Effector CD4-positive, alpha-beta T cell (primary cell): ENCODE measurements around the gene SCART1.
"Not testable (repeated sequence)": the region's sequence is repeated elsewhere in the genome, so short reads cannot be mapped to it uniquely, and the experiment has no call there.

Experiments
- DNase-seq: peaks from one replicate; pipeline ENCODE4 v3.0.0-alpha.2; 2020
- total RNA-seq: gene quantifications from one replicate; lab custom pipeline; 2026; lab: John Stamatoyannopoulos, UW

The SCART1 gene
- total RNA-seq: 11.3 reads per million, percentile 34 among the genes with 10 or more reads in this experiment

DNA sequence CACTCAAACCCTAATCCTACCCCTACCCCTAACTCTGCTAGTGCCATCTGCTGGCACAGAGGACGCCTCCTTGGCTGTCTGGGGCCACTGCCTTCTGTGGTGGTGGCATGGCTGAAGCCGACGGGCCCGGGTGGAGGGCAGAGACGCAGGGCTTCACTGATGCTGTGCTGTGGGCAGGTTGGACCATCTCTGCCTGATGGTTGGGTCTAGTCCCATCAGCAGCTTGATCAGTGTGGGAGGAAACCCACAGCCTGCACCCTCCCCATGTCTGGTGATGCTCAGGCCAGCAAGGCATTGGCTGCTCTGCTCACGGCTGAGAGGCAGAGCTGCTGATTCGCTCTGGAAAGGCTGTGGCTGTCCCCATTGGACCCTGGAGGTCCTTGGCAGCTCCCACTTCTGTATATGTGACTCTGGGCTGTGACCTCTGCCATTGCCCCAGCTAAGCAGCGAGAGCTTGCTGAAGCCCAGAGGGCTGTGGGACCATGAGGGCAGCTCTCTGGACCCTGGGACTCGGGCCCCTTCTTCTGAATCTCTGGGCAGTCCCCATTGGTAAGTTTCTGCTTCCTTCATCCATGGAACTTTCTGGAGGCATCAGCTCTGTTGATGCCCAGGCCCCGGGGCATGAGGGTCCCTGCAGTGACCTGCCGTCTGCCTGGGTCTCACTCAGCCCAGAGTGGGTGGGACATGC is at the start of gene SCART1:
SCART1 (plus strand) TSS at position 430 of the 688 bp plus-strand sequence; CDS start at position 483, 53 bp downstream.
- no peak for DNase-seq

DNA sequence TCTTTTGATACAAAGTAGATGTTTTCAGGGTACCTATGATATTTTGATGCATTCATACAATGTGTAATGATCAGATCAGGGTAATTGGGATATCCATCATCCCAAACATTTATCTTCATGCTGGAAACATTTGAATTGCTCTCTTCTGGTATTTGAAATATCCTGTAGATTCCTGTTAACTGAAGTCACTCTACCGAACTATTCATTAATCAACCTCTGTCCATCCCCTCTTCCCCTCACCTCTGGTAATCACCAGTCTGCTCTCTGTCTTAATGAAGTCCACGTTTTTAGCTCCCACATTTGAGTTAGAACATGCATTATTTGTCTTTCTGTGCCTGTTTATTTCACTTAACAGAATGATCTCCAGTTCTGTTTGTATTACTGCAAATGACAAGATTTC is 48.5 kb upstream of the SCART1 start:
- no peak for DNase-seq

DNA sequence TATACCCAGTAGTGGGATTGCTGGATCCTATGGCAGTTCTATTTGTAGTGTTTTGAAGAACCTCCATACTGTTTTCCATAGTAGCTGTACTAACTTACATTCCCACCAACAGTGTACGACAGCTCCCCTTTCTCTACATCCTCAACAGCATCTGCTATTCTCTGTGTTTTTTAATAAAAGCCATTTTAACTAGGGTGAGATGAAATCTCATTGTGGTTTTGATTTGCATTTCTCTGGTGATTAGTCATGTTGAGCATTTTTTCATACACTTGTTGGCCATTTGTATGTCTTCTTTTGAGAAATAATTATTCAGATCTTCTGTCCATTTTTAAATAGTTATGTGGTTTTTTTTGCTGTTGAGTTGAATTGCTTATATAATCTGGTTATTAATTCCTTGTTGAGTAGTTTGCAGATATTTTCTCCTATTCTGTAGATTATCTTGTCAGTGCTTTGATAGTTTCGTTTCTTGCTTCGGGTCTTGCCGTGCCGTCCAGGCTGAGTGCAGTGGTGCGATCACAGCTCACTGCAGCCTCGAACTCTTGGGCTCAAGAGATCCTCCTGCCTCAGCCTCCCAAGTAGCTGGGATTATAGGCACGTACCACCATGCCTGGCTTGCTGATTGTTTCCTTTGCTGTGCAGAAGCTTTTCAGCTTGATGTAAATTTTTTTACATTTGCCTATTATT is 47.8 kb upstream of the SCART1 start:
- no peak for DNase-seq

DNA sequence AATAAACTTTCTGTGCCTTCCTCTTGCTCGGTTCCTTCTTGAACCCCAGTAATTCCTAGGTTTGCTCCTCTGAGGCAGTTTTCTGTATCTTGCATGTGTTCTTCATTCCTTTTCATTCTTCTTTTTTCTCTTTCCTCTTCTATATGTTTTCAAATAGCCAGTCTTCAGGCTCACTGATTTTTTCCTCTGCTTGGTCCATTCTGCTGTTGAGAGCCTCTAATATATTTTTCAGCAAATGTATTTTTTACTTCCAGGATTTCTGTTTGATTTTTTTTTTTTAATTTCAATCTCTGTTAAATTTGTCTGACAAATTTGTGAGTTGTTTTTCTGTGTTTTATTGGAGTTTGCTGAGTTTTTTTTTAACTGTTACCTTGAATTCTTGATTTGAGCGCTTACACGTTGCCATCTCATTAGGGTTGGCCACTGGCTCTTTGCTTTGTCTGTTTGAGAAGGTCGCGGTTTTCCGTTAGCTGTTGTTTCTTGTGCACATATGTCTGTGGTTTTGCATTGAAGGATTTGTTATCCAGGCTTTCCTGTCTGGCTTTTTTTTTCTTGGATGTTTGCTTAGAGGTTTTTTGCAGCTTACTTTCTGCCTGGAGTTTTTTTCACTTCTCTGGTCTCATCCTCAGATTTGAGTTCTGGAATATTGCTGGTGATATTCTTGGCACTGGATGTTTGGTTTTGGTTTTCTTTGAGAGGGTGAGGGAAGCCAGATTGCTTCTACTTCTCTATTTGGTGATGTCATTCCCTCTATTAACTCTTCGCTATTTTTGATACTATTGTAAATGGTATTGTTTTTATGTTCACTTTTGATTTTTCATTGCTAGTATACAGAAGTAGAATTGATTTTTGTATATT is 42.0 kb upstream of the SCART1 start:
- DNase-seq: no peak

DNA sequence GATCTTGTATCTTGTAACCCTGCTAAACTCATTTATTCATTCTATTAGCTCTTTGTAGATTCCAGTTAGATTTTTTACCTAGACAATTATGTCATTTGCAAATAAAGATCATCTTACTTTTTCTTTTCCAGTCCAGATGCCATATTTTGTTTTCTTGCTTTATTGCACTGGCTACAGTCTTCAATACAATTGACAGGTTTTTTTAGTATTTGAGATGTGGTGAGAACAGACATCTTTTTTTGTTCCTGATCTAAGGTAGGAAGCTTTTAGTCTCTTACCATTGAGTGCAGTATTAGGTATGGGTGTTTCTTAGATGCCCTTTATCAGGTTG is 41.4 kb upstream of the SCART1 start:
- no peak for DNase-seq

DNA sequence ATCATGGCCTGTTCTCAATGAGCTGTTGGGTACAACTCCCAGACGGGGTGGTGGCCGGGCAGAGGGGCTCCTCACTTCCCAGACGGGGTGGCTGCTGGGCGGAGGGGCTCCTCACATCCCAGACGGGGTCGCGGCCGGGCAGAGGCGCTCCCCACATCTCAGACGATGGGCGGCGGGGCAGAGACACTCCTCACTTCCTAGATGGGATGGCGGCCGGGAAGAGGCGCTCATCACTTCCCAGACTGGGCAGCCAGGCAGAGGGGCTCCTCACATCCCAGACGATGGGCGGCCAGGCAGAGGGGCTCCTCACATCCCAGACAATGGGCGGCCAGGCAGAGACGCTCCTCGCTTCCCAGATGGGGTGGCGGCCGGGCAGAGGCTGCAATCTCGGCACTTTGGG is 39.3 kb upstream of the SCART1 start:
- DNase-seq: not testable (repeated sequence)

DNA sequence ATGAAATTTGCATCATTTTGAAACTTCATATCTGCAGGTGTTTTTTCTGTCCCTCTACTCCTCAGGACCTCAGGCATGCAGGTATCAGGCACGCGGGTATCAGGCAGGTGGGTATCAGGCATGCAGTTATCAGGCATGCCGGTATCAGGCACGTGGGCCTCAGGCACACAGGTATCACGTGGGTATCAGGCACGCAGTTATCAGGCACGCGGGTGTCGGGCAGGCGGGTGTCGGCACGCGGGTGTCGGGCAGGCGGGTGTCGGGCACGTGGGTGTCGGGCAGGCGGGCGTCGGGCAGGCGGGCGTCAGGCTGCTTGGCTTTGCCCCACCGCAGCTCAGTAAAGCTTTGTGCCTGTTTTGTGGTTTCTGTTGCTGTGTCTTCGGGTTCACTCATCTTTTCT is 38.0 kb upstream of the SCART1 start:
- DNase-seq: no peak

DNA sequence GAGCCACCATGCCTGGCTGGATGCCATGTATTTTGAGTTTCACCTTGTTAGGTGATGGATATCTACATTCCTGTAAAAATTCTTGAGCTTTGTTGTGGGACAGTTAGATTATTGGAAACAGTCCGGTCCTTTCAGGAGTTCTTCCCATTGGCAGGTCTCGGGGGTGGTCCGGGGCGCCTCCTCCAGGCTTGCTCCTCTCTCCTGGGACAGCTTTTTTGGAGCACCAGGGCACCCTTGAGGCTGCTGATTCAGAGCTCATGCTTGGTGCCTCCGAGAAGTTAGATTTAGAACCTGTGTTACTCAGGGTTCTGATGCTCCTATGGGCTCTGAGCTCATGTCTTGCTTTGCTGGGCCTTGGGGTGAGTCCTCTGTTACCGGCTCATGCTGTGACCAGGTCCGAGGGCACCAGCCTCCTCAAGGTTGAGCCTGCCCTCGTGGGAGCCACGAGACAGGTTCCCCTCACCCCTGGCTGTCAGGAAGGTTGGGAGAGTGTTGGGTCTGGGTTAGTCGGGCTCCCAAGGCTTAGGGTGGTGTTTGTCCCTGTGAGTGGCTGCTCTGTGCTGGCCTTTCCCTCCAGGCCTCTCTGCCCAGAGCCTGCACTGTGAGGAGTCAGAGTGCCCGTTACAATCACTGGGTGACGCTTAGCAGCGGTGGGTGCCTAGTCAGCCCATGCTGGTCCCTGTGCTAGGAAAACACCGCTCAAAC is 35.3 kb upstream of the SCART1 start:
- DNase-seq: no peak

DNA sequence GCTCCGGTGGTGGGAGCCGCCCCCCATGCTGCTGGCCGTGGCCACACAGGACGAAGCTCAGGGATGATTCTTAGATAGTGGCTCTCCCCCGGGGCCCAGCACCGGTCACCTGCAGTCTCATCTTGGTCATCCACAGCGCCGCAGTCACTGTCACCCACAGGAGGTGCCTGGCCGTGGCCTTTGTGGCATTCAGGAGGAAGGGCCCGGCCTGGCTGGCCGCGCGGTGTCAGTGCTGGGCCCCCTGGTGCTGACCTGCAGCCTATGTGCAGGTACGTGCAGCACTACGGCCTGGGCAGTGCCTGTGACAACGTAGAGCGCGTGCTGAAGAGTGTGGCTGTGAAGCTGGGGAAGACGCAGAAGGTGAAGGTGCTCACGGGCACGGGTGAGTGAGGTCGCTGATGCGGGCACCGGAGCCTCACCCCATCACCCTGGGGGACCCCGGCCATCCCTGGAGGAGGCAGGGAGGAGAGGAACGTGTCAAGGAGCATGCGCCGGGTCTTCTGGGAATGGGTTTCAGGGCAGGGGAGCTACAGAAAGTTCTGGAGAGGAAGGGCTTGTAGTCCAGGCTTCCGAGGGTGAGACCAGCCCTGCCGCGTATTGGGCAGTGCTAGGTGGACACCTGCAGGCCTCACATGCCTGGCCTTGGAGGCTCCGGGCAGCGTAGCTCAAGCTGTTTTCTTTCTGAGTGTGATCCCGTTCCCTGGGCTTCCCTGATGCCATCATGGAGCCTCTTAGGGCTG is 34.4 kb upstream of the SCART1 start:
- DNase-seq: no peak

DNA sequence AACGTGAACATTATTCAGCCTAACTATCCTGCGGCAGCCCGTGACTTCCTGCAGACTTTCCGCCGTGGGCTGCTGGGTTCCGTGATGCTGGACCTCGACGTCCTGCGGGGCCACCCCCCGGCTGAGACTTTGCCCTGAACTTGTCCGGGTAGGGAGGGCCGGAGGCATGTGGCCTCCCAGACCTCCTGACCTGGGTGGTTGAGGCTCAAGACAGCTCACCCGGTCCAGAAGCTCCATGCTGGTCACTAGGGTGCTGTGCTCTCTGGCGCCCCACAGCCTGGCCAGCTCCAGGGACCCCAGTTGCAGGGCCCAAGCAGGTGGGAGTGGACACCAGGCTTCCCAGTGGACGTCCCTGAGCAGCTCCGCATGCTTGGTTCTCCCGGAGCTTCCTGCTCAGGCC is 33.7 kb upstream of the SCART1 start:
- DNase-seq: no peak

DNA sequence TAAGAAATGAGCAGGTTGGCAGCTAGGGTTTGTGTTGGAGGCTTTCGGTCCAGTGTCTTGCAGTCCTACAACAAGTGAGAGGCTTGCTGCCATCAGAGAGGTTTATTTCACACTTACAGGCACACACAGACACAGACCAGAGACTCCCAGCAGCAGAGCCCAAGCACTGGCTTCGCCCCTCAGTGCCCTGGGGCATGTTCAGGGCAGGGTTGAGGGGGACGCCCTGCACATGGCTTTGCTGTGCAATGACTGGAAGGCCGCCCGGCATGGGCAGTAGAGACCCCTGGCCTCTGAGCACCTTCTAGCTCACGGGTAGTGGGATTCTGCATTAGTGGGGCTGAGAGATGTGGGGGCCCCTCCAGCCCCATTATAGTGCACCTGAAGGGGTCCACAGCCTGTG is 33.2 kb upstream of the SCART1 start:
- no peak for DNase-seq

DNA sequence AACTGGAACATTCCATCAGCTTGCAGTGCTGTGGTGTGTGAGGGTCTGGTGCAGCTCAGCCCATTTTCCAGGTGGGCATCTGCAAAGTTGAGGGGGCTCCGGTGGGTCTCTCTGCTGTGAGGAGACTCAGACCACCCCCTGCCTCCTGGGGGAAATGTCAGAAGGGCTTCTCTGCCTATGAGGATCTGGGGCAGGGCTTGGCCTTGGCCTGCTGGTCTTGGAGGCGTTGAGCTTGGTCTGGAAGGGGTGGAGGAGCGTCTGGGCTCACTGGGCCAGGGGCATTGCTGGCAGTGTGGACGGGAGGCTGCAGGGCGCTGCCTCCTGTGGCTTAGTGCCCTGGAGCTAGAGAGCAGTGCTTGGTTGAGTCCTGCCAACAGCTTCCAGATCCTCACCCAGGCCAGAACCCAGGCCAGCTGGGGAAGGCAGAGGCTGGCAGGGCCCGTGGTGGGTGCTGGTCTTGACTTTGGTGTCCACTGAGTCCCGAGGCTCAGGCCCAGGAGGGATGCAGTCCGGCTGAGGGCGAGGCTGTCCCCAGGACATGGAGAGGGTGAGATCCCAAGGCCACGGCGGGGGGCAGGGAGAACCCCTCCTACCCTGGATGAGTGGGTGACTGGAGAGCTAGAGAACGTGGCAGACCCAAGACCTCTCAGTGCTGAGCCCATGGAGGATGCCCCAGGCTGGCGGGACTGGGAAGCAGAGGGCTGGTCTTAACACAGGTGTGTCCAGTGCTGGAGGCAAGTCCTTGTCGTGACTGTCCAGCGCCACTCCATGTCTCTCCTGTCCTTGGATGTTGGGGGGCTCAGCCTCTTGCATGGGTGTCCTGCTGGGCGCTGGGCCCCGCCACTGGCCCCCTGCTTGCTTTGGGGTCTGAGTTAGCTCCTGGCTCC is 32.2 kb upstream of the SCART1 start:
- no peak for DNase-seq

DNA sequence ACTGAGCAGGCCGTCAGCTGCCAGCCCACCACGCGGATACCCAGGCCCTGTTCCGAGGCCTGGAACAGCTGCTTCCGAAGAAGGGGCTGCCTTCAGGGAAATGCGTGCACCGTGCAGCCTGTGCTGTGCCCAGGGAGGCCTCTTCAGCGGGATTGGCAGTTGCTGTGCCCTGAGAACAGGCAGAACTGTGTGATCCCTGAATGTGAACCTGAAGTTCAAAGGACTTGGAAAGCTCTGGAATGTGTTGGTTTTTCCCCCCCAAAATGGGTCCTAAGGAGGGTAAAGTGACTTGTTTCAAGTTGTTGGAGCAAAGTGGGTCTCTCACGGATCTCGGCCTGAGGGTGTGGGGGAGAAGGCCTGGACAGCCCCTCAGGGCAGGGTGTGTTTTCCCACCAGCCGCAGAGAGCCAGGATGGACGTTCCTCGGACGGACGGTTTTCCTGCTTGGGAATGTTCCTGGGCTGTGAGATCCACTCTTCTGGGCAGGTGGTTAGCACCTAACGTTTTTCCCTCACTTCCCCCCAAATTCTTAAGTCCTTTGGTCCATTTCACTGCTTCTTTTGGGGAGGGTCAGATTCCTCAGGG is 31.4 kb upstream of the SCART1 start:
- no peak for DNase-seq

DNA sequence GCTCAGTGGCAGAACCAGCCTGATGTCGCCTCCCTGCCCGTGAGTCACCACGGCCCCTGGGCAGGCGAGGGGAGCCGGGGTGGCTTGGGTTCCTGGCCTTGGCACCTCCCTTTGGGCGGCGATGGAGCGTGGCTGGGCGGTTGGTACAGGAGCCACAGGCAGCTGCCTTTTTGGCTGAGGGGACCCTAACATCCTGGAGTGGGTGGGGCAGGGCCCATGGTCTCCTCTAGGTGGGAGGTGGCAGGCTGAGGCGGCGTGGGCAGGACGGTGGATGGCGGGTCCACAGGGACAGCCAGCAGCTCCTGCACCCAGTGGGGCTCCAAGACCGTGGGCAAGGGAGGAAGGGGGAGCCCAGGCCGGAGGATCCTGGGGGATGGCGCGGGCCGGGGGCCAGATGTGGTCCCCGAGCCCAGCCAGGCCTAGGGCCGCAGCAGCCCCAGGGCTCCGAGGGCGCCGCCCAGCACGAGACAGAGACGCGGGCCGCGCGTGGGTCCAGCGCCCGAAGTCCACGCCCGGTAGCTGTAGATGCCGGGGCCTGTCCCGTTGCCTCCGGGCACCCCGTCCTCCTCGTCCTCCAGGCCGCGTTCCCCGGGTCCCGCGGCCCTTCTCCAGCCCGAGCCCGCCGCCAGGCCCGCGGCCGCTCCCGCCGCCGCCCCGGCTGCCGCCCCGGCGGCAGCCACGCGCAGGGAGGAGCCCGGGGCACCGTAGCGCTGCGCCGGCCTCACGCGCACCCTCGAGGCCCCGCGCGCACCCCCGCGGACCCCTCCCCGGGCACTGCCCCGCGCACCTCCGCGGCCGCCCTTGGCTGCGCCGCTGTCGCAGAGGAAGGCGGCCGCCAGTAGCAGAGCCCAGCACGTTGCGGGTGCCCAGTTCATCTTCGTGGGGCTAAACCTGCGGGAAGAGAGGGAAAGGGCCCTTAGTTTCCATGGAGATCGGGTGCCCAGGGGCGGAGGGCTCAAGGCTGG is 30.7 kb upstream of the SCART1 start:
- no peak for DNase-seq

DNA sequence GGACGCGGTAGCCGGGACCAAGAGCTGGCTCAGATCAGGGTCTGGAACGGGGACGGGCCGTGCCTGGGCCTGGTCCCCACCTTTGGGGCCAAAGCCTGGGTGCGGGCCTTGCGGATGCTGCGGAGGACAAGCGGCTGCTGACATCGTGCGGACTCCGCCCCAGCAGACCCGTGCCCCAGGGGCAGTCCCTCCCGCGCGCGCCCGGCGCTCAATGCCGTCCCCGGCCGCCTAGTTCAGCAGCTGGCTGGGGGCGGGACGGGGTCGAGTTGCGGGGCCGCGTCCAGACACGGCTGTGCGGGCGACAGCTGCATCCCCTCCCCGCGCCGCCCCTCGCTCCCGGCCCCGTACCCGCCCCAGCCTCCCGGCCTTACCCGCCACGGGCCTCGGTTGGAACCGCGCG is 29.6 kb upstream of the SCART1 start:
- not testable (repeated sequence) for DNase-seq

DNA sequence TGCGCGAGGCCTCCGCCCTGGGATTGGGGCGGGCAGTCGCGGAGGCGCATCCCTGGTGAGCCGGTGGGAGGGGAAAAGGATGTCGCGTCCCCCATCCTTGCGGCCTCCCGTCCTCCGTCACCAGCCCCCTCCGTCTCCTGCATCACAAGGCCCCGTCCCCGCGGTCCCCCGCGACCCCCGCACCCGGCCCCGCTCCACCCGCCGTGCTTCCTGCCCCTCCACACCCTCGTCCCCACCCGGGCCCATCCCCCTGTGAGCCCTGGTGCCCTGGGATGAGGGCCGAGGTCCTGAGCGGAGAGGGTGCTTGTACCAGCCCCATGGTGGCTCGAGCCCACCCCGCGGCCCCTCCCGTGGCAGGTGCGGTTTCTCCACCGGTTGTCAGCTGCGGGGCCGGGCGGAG is 29.1 kb upstream of the SCART1 start, which contains the start of gene SPRN:
SPRN (minus strand) TSS at position 25 of the 400 bp plus-strand sequence. CDS start 944 bp downstream, outside the sequence.
- not testable (repeated sequence) for DNase-seq

DNA sequence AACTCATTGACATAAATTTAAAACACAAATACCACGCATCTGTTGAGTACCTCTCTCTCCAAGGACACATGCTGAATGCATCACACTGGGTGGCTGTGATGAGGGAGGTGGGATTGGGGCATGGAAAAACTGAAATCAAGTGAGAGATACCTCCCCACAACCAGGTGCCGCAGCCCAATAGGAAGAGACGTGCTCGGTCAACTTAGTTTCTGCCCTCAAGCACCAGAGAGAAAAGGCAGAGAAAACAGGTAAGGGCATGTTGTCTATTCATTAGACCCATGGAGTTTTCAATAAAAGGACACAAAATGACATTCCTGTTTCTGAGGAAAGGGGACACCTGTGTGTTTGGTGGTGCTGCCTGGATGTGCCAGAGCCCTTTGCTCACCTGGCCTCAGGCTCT is 24.2 kb upstream of the SCART1 start:
- DNase-seq: not testable (repeated sequence)

DNA sequence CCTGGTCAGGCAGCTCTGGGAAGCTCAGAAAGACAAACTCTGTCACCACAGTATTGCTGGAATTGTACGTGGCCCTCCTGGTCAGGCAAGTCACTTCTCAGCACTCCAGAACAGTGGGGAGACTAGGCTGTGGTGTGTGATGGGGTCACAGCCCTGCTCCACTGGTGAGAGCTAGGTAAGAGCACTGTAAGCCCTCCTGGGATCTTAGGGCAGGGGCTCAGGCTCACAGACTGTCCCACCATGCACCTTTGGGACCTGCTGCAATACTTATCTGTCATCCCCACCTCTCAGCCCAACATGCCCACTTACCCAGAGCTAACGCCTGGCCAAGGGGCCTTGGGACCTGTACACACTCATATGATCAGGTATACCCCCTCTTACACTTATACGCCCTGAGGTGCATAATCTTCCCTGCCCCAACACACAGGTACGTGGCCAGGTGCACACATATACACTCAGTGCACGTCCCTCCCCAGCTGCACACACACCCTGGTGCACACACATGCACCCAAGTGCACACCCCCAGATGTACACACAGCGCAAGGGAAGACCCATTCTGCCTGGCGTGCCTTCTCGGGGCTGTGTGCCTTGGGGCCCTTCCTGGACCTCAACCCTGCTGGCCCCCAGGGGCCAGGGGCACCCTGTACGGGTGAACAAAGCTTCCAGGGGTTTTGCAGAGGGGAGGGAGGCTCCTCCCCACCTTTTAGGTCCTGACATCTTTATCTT is 21.7 kb upstream of the SCART1 start:
- DNase-seq: not testable (repeated sequence)

DNA sequence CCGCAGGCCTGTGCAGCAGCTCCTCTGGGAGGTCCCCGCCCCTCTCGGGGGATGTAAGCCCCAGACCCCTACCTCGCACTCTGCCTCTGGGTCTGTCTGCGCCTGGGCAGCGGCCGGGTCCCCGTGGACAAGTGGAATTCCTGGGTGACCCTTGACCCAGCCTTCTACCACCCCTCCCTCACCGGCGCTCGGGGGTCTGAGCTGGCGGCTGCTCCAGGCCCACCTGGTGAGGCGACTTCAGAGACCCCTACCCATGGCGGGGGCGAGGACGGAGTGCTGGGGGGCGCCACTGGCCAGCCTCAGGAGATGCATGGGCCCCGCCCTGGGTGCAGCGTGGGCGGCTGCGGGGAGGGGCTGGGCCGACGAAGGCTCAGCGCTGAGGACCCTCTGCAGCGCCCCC is 21.0 kb upstream of the SCART1 start:
- DNase-seq: not testable (repeated sequence)
